ENCODE data around the gene SSNA1. TPM values are rescaled to one million over a fixed set of nuclear protein-coding genes. Genes with fewer than 3 reads are reported as not detected.
A peak's percentile ranks its signal among the peaks of the same experiment; 100 is the strongest.

The SSNA1 gene
- total and polyA plus RNA-seq, 9 of the 15 experiments (the other 6 are each of a cell fraction or from before 2014, with no cell fraction given) = 1.9 to 130 (median 57.1) TPM

- TF ChIP-seq SMARCB1 (IDR thresholded peaks at IDR 0.05; ENCODE audit: insufficient read length, low read depth) (no peak), SIN3B (IDR thresholded peaks at IDR 0.05; ENCODE audit: low read depth) (peak; percentile 68), LCOR (CRISPR knock-in tag; IDR thresholded peaks at IDR 0.05) (no peak), POLR2G (IDR thresholded peaks at IDR 0.05; ENCODE audit: low read depth, low read length) (peak; percentile 98), EP400 (IDR thresholded peaks at IDR 0.05) (peak; percentile 82; the same call in 1 of the 2 replicates), POLR2AphosphoS5 (IDR thresholded peaks at IDR 0.05; ENCODE audit: control insufficient read depth, insufficient read depth, low read depth, low read length) (peak; percentile 67; the same call in 1 of the 2 replicates), ZNF592 (IDR thresholded peaks at IDR 0.05) (no peak; the same call in 1 of the 2 replicates), DMBX1 (CRISPR knock-in tag; IDR thresholded peaks at IDR 0.05; ENCODE audit: borderline replicate concordance) (0 out of 2 replicates have a peak, but pooled peaks have one; percentile 37), ZNF23 (CRISPR knock-in tag; IDR thresholded peaks at IDR 0.05) (no peak), ERF (CRISPR knock-in tag; IDR thresholded peaks at IDR 0.05) (peak; percentile 74; the same call in 1 of the 2 replicates), ZNF124 (CRISPR knock-in tag; IDR thresholded peaks at IDR 0.05) (no peak)
- TF ChIP-seq, protein P1, sequence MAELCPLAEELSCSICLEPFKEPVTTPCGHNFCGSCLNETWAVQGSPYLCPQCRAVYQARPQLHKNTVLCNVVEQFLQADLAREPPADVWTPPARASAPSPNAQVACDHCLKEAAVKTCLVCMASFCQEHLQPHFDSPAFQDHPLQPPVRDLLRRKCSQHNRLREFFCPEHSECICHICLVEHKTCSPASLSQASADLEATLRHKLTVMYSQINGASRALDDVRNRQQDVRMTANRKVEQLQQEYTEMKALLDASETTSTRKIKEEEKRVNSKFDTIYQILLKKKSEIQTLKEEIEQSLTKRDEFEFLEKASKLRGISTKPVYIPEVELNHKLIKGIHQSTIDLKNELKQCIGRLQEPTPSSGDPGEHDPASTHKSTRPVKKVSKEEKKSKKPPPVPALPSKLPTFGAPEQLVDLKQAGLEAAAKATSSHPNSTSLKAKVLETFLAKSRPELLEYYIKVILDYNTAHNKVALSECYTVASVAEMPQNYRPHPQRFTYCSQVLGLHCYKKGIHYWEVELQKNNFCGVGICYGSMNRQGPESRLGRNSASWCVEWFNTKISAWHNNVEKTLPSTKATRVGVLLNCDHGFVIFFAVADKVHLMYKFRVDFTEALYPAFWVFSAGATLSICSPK (IDR thresholded peaks at IDR 0.05; ENCODE audit: borderline replicate concordance) = no peak
These were observed 12.1 kb downstream of the SSNA1 start, which contains the start of gene TPRN (continued) for GRCh38 chr9:137200311-137201204.
